ENCODE measurements around the gene CTDSP1.

The CTDSP1 gene

DNA sequence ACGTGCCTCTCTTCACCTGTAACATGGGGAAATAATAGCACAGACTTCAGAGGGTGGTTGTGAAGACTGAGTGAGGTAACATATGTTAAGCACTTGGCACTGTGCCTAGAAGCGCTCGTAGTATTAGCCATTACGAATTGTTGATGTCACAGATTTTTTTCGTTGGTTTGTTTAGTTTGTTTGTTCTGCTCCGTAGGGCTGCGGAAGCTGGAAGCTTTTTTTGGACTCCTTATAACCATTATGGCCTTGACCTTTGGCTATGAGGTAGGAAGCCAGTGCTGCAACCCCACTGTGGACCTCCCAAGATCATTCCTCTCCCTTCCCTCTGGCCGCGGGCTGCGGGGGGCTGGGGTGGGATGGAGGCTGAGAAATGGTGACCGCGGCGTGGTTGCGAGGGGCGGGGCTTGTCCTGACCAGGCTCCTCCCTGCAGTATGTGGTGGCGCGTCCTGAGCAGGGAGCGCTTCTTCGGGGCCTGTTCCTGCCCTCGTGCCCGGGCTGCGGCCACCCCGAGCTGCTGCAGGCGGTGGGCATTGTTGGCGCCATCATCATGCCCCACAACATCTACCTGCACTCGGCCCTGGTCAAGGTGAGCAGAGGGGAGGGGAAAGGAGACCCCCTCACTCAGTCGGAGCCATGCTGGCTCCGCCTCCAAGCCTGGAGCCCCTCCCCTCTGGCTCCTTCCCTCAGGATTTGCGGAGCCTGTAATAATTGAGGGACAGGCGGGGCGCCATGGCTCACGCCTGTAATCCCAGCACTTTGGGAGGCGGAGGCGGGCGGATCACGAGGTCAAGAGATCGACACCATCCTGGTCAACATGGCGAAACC, 12.1 kb upstream of the CTDSP1 start:
- CTCF ChIA-PET: interaction anchor here (1.4 to 1.6 kb wide), 3 partner anchors 8 to 86 kb away, joined by 3 to 6 read pairs (median 3); no protein-coding TSS in a partner anchor
- DNase-seq (ENCODE audit: extremely low spot score): no peak
- TF ChIP-seq, protein P1, sequence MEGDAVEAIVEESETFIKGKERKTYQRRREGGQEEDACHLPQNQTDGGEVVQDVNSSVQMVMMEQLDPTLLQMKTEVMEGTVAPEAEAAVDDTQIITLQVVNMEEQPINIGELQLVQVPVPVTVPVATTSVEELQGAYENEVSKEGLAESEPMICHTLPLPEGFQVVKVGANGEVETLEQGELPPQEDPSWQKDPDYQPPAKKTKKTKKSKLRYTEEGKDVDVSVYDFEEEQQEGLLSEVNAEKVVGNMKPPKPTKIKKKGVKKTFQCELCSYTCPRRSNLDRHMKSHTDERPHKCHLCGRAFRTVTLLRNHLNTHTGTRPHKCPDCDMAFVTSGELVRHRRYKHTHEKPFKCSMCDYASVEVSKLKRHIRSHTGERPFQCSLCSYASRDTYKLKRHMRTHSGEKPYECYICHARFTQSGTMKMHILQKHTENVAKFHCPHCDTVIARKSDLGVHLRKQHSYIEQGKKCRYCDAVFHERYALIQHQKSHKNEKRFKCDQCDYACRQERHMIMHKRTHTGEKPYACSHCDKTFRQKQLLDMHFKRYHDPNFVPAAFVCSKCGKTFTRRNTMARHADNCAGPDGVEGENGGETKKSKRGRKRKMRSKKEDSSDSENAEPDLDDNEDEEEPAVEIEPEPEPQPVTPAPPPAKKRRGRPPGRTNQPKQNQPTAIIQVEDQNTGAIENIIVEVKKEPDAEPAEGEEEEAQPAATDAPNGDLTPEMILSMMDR (IDR thresholded peaks at IDR 0.05; ENCODE audit: control extremely low read depth, extremely low read depth, low read depth, missing control alignments): no peak
- POLR2A ChIA-PET: no interaction called here

DNA sequence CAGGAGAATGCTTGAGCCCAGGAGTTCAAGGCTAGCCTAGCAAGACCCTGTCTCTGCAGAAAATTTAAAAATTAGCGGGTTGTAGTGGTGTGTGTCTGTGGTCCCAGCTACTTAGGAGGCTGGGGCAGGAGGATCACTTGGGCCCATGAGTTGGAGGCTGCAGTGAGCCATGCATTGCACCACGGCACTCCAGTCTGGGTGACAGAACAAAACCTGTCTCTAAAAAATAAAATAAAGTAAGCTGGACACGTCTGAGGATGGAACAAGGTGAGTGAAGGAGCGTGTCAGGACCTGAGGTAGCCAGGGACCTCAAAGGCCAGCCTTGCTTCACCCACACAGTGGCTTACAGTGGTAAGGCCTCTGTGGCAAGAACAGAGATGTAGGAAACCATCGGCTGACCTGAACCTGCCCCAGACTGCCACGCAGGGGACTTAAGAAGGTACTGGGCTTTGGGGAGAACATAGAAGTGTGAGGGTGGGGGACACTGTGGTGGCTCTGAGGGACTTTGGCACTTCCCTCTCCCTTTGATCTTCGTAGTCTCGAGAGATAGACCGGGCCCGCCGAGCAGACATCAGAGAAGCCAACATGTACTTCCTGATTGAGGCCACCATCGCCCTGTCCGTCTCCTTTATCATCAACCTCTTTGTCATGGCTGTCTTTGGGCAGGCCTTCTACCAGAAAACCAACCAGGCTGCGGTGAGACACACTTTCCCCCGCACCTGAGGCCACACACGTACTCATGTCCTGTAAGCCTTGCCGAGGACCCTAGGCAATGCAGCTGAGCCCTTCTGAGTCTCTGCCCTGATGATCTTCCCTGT, 10.1 kb upstream of the CTDSP1 start:
- no peak for DNase-seq (ENCODE audit: extremely low spot score)
- CTCF ChIA-PET: interaction anchor here (1.2 to 1.4 kb wide), 4 partner anchors 20 to 905 kb away, joined by 3 to 5 read pairs (median 4); partner anchors contain the start of gene TMBIM1
- TF ChIP-seq, protein P1 (IDR thresholded peaks at IDR 0.05; ENCODE audit: control extremely low read depth, extremely low read depth, low read depth, missing control alignments): no peak
- POLR2A ChIA-PET: no interaction called here

DNA sequence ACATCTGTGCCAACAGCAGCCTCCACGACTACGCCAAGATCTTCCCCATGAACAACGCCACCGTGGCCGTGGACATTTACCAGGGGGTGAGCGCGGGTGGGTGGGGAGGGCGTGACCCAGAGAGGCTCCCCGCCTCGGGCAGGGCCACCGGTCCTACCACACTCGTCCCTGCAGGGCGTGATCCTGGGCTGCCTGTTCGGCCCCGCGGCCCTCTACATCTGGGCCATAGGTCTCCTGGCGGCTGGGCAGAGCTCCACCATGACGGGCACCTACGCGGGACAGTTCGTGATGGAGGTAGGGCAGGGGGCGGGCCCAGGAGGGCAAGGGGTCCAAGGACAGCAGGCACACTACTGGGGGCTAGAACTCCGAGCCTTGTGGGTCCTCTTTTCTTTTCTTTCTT, 8.5 kb upstream of the CTDSP1 start:
- ChIA-PET CTCF (interaction anchor here (5.6 kb wide), 1 partner anchor 100 kb away, joined by 37 read pairs; the partner anchor contains the start of gene TMBIM1), POLR2A (no interaction called here)
- TF ChIP-seq, protein P1 (IDR thresholded peaks at IDR 0.05; ENCODE audit: control extremely low read depth, extremely low read depth, low read depth, missing control alignments): no peak
- DNase-seq (ENCODE audit: extremely low spot score): no peak

GRCh38 chr2:218392459-218392858, 7.2 kb upstream of the CTDSP1 start:
- TF ChIP-seq, protein P1 (IDR thresholded peaks at IDR 0.05; ENCODE audit: control extremely low read depth, extremely low read depth, low read depth, missing control alignments): no peak
- POLR2A ChIA-PET: no interaction called here
- no peak for DNase-seq (ENCODE audit: extremely low spot score)
- CTCF ChIA-PET: interaction anchor here (1.1 to 6.4 kb wide), 9 partner anchors 9 to 455 kb away, joined by 3 to 59 read pairs (median 5); partner anchors contain the start of genes AAMP, CATIP, PNKD and TMBIM1

- ChIA-PET CTCF (interaction anchor here (1.0 to 6.4 kb wide), 11 partner anchors 9 to 505 kb away, joined by 3 to 59 read pairs (median 5); partner anchors contain the start of genes AAMP, CATIP, PNKD and TMBIM1), POLR2A (interaction anchor here (0.7 kb wide), 1 partner anchor 21 kb away, joined by 3 read pairs; no protein-coding TSS in a partner anchor)
- TF ChIP-seq, protein P1 (IDR thresholded peaks at IDR 0.05; ENCODE audit: control extremely low read depth, extremely low read depth, low read depth, missing control alignments): no peak
- DNase-seq (ENCODE audit: extremely low spot score): no peak
These were observed 6.7 kb upstream of the CTDSP1 start for GRCh38 chr2:218392891-218393462.

Measured in GM10248 (cell line).